Uterus (tissue), 2 donors: ENCODE results near the gene NCOR1.

Experiments used
- POLR2A ChIP-seq, 2 donors: fragments of 450-650 bp; IDR thresholded peaks; one replicate each; pipeline ENCODE4 v1.6.1; 2016; ENCODE audit warnings: antibody characterized with exemption in 2 of 2, mild to moderate bottlenecking in 1 of 2, moderate library complexity in 1 of 2
- TF ChIP-seq, protein P1 (sequence below), 4 experiments: fragments of 200-600 bp in 2 of 4; fragments of 450-650 bp in 2 of 4; sonication (generic) in 2 of 4; IDR thresholded peaks; one replicate each; pipeline ENCODE4 v1.5.1; 2016 to 2019; ENCODE audit warnings: antibody characterized with exemption in 4 of 4, mild to moderate bottlenecking in 2 of 4, moderate library complexity in 1 of 4

DNA sequence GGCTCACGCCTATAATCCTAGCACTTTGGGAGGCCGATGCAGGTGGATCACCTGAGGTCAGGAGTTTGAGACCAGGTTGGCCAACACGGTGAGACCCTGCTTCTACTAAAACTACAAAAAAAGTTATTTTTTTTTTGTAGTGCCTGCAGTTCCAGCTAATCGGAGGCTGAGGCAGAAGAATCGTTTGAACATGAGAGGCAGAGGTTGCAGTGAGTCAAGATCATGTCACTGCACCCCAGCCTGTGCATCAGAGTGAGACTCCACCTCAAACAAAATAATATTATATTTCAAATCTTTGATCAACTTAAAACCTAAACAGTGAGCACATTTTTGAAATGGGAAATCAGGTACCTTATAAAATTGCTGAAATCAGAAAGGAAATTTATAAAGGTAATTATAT, 36.5 kb downstream of the NCOR1 start:
- TF ChIP-seq, protein P1, sequence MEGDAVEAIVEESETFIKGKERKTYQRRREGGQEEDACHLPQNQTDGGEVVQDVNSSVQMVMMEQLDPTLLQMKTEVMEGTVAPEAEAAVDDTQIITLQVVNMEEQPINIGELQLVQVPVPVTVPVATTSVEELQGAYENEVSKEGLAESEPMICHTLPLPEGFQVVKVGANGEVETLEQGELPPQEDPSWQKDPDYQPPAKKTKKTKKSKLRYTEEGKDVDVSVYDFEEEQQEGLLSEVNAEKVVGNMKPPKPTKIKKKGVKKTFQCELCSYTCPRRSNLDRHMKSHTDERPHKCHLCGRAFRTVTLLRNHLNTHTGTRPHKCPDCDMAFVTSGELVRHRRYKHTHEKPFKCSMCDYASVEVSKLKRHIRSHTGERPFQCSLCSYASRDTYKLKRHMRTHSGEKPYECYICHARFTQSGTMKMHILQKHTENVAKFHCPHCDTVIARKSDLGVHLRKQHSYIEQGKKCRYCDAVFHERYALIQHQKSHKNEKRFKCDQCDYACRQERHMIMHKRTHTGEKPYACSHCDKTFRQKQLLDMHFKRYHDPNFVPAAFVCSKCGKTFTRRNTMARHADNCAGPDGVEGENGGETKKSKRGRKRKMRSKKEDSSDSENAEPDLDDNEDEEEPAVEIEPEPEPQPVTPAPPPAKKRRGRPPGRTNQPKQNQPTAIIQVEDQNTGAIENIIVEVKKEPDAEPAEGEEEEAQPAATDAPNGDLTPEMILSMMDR (IDR thresholded peaks at IDR 0.05): no peak
- no peak for TF ChIP-seq POLR2A (IDR thresholded peaks at IDR 0.05)
